HG03045 (cell line): ENCODE measurements around the gene ALDH1L2.

Source experiments
- ATAC-seq: cut with Tn5 transposase; IDR thresholded peaks from one replicate; pipeline ENCODE4 v1.9.1; 2021; ENCODE audit warnings: mild to moderate bottlenecking, moderate library complexity; ENCODE audit not compliant: unreplicated experiment

ALDH1L2 gene

DNA sequence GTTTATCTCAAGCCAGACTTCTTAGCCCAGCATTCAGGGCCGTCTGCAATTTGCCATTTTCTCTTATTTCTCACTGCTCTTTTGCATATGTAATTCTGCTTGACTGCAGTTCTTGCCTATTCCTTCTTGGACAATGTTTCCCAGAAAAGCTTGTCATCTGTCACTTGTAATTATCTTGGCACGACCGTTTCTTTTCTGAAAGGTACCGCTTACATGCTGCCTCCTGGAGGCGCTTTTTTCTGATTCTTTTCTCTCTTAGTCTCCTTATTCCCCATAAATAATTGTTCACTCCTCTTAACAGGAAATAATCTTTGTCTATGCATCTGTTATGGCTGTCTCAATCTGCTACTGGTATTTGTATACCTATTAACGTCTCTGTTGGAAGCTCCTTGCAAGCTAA, 1.2 kb upstream of the ALDH1L2 start:
- ATAC-seq: no peak

DNA sequence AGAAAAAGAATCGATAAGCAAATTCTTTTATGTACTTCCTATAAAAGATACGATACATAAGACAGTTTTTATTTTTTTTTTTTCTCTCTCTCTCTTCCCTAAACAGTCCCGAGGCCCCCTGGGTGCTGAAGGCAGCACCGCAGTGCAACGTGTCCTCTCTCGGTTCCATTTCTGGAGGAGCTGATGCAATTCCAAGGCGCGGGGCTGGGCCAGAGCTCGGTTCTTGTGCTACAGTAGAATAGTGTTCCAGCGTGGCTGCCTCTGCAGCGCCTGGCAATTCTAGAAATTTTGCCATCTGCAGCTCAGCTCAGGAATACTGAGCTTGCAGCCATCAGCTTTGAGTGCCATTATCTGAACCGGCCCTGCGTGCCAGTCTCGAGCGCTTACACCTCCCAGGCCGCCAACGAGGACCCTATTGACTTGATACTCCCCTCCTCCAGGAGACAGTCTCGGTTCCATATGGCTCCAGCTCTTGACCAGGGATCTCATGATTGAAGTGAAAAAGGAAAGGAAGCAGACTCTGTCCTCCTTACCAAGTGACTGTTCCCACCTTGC, 630 bp downstream of the ALDH1L2 start:
- peak; percentile 32 for ATAC-seq

DNA sequence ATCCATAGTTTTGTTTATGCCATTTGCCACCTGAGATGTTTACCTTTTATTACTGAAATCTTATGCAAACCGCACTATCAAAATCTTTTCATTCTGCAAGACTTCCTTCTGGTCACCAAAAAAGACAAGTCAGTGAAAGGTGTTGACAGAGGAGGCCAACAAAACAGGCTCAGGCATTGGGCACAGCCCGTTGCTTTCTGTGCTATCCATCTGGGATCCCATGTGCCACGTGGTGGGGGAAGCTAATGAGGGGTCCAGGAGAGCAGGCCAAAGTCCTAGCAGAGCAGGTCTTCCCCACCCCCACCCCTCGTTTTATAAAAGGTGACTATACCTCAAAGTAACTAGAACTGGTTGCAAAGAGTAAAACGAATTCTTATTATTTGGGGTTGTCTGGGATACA, 1.2 kb downstream of the ALDH1L2 start:
- ATAC-seq: no peak

DNA sequence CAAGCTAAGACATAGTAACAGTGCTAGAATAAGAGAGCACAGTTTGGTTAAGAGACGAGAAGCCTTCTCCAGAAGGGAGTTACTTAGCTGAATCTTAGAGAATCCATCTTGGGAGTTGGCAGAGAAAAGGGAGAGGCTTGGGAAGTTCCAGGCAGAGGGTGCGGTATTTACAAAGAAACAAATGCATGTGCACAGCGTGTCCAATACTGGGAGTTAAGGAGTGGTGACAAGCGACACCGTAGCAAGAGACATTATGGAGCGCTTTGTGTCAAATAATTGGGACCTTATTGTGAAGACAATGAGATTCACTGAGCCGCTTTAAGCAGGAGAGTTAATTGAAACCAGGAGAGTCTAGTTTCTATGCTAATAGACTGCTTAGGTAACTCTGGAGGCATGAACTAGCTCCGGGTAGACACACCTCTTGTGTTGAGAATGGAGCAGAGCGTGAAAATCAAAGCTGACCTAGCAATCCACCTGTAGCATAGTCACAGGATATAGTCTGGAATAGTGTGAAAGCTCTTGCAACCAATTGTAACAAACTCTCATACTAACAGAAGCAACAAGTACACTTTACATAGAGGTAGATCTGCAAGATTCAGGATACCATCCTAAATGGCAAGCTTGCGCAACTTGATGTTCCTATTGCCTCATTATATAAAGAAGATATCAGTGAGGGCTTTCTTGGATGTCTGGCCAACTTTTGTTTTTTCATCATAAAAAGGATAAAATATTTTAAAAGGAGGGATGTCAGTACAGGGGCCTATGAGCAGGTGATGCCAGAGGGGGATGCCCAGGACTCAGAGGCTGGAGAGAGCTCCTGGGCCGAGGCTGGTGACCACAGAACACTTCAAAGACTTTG, 5.3 kb downstream of the ALDH1L2 start:
- ATAC-seq: no peak

DNA sequence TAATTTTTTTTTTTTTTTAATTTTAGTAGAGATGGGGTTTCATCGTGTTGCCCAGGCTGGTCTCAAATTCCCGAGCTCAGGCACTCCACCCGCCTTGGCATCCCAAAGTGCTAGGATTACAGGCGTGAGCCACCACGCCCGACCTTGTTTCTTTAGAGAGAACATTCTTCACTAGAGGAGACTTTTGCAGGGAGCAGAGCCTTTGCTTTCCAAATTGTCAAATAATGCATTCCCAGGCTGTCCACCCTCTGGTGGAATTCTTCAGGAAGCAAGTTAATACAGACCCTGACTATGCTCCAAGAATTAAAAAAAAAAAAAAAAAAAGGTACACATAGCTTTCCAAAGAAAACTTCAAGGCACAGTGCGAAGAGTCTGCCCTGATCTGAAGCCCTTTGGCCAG, 6.8 kb downstream of the ALDH1L2 start:
- no peak for ATAC-seq

DNA sequence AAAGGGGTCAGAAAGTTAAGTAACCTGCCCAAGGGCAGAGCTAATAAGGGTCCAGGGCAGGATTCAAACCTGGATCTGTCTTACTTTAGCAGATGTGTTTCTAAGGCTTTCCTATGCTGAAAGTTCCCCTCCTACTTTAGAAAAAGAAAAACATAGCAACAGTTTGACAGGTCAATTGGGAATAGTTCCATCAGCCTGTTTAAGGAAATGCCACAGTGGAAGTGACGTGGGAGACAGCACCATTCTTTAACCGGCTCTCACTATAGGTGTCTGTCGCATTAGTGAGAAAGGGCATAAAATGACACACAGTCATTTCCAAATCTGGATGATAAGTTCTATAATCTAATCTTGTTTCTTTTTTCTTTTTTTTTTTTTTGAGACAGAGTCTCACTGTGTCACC, 7.3 kb downstream of the ALDH1L2 start:
- ATAC-seq: no peak

DNA sequence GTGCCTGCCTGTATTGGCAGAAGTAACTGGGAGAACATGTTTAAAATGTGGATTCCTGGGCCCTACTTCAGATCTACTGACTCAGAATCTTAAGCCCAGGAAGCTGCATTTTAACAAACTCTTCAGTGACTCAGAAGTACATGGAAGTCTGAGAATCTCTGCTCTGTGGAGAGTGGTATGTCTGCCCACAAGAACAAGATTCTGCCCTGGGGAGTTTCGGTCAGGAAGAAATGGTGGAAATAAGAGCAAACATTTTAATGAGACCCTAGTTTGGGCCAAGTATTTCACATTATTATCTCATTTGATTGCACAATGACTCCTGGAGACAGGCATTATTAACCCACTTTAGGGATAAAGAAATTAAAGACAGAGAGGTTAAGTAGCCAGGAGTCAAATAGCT, 8.2 kb downstream of the ALDH1L2 start:
- ATAC-seq: no peak

DNA sequence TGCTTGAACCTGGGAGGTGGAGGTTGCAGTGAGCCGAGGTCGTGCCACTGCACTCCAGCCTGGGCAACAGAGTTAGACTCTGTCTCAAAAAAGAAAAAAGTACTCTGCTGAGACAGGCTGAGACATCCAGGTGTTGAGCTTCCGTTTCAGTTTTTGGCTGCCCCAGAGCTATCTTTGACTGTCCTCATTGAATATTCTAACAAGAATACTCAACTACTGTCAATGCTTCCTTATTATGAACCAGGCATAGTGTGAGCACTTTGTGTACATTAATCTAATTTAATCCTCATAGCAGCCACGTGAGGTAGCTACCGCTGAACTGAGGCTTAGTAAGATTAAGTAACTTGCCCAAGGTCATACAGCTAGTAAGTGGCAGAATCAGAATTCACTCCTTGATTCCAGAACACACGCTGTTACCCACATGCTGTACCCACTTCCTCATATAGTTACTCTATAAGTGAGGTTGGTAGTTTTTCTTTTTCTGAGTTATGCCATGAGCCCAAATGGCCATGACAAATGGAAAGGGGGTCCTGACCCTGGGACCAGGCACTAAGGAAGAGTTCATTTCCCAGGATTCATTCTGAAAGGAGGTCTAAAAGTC, 11.3 kb downstream of the ALDH1L2 start:
- no peak for ATAC-seq

DNA sequence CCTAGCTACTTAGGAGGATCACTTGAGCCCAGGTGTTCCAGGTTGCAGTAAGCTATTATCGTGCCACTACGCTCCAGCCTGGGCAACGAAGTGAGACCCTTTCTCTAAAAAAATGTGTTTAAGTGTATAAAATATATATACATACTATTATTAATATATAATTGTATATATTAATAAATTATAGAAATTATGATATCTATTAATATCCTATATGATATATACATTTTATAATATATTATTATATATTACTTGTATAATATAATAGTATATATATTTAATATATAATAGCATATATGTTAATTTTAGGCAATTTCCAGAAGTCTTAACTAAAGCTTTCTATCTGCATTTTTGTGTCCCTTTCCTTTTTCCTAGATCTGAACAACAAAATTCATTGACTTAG, 12.3 kb downstream of the ALDH1L2 start:
- ATAC-seq: no peak

DNA sequence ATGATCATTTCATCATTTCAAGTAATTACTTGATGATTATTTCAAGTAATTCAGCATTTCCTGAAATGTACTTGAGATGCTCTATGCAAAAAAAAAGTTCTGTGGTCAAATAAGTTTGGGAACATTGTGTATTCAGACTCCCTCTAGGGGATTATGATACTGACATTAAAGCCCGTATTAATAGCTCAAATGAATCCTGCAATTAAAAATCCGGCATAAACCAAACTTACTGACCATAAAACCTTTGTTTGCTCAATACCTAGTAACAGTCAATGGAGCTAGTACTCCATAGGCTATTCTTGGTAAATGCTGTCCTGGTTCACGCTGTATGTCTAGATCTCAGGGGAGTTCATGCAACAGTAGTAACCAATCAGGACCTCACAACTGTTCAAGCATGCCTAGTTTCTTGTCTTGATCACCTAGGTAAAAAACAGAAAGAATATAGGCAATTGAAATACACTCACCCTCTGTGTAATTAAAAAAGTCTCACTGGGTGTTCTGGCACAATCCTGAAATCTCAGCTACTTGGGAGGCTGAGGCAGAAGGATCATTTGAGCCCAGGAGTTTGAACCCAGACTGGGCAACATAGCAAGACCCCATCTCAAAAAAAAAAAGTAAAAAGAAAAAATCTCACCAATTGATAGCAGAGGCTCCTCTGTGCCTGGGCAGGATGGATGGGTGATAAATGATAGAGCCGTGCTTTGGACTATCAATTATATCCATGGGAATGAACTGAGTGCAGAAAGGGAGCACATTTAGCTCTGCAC, 14.1 kb downstream of the ALDH1L2 start:
- ATAC-seq: no peak

DNA sequence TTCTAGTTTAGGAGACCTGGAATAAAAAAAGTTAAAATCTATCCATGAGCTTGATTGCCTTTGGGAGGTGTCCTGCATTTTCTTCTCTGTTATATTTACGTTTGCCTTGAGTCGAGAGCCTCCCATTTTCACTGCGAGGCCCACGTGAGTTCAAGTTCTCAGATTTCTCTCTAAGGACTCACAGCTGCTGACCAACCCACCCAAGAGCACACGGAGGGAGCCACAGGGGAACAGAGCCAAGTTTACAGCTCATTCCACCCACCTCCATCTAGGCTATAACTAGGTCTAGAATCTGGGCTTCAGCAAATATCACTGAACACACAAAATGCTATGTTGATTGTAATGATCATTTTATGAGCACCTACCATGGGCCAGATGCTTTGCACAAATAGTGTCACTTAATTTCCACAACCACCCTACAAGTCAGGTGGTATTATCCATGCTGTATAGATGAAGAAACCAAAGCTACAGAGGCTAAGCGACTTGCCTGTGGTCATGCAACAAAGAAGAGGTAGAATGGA, 16.7 kb downstream of the ALDH1L2 start:
- ATAC-seq: no peak

DNA sequence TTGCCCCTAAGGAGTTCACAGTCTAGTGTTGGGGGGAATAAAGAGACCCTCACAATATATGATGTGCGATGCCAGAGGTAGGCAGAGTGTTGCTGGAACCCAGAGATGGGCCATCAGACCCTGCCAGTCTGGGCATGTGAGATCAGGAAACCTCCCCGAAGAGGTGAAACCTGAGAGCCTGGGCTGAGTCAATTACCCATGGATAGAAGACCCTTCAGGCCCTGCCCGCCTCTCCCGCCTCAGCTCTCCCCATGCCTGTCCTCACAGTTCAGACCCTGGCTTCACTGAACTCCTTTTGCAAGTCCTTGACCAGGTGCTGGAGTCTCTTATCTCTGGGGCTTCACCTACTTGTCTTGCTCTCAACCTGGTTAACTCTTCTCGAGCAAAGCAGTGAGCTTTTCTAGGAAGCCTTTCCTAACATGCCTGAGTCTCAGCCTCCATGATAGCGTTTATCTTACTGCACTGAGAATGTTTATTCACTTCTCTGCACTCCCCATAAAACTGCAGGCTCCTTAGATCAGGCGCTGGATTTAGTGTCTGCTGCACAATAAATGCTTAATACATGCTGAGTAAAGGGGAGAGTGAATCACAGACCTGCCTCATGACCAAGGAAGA, 19.6 kb downstream of the ALDH1L2 start:
- ATAC-seq: no peak

DNA sequence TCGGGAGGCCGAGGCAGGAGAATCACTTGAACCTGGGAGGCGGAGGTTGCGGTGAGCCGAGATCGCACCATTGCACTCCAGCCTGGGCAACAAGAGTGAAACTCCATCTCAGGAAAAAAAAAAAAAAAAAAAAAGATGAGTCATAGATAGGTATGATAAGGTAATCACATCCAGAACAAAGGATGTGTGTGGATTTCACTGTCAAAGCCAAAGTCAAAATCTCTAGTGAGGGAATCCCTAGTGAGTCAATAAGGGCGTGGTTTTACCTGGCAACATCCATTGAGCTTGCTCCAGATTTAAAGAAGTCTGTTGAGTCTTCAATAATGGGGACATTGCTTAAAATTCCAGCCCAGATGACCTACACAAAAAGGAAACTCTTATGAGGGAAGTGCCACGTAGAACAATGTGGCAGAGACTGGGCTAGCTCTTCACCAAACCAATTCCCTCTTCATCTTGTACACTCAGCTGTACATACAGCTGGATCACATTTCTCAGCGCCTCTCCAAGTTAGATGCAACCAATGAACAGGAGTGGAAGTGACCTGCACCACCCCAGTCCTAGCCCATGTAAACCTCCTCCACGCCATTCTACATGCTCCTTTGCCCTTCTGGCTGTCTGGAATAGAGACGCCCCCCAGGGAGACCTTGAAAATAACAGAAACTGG, 23.4 kb downstream of the ALDH1L2 start:
- no peak for ATAC-seq

DNA sequence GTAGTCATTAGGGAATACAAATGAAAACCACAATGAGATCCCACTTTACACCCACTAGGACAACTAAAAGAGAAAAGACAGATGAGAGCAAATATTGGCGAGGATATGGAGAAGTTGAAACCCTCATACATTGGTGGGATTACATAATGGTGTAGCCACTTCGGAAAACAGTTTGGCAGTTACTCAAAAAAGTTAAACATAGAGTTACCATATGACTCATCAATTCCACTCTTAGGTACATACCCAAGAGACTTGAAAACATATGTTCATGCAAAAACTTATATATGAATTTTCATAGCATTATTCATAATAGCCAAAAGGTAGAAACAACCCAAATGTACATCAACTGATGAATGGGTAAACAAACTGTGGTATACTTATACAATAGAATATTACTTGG, 27.1 kb downstream of the ALDH1L2 start:
- ATAC-seq: no peak

DNA sequence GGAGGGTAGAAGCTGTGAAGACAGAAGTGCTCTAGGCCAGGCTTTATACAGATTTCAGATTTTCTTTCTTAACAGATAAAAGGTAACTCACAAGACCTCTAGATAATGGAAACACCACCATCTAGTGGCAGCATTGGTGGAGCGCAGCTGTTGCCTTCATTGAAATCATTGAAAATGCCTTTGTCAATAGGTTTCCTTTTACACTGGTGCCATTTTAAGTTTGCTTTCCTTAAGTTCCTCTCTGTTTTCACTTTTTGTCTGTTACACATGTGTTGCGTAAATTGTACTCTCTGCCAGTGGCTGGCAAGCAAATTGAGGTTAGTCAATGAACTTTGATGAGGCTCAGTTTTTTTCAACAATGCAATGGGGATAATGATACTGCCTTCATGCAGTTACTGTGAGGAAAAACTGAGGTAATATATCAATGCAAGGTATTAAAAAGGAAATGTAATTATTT, 31.1 kb downstream of the ALDH1L2 start:
- no peak for ATAC-seq

DNA sequence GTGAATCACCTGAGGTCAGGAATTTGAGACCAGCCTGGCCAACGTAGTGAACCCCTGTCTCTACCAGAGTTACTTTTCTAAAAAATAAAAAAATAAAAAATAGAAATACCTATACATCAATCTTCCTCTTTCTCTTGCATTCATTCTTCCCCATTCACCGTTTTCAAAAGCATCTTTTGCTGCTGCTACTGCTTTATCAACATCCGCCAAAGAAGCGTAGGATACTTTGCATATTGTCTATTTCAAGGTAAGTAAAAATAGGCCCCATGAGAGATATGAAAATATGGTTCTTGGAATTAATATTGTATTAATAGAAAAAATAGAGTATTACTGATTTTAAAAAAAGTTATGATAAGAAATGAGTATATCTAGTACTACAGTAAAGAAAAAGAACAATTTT, 32.3 kb downstream of the ALDH1L2 start:
- ATAC-seq: no peak

DNA sequence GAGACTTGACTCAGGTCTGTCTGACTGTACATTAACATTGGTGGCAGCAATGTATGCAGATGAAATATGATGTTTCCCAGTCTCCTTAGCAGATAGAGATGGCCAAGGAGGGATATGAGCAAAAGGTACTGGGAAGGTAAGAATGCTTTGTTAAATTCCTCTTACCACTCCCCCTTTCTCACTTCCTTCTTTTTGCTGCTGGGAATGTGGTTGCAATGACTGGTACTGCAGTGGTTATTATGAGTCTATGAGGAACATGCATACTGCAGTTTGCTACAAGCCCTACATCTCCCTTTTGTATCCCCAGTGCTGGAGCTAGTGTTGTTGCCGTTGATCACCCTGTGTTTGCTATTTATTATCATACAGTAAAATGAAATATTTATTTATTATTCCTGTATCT, 35.9 kb downstream of the ALDH1L2 start:
- no peak for ATAC-seq

DNA sequence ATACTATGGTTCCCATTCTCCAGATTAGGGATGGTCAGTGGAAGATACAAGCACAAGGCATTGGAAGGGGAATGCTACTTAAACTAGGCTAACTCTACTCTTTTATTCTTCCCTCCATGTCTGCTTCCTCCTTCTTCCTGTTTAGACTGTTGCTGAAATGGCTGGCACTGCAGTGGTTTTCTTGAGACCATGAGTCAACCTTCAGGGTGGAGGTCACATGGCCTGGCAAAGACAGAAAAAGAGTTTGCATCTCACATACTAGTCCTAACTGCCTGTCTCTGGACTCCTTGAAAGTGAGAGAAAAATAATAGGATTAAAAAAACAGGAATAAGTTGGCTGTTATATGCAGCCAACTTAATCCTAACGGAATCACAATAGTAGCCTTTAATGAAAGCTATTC, 37.0 kb downstream of the ALDH1L2 start:
- ATAC-seq: no peak

DNA sequence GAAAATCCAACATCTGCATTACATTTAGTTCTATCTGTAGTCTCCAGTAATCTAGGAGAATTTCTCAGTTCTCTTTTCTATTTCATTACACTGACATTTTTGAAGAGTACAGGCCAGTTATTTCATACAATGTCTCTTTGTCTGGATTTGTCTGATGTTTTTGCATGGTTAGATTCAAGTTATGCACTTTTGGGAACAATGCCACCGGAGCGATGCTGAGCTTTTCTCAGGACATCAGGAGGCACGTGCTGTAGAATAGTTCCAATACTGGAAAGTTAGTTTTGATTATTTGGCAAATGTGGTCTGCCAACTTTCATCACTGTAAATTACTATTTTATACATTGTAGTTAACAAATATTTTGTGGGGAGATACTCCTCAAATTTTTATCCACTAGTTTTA, 43.1 kb downstream of the ALDH1L2 start:
- ATAC-seq: no peak

DNA sequence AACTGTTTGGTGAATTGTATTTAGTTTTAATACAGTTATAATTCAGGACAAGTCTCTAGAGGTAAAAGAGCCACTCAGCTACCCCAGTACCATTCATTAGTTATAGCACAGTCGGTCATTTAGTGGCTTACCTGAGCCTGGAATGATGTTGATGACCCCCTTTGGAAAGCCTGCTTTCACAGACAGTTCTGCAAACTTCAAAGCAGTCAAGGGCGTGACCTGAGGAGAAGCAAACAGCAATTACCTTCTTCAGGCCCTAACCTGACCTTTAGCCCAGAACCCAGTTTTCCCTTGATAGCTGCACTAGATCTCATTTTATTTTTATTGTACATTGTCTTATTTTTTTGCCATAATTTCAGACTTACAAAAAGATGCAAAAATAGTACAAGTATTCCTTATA, 43.8 kb downstream of the ALDH1L2 start:
- no peak for ATAC-seq
